Testis (tissue), 3 donors: ENCODE data around the gene FAM161B. TPM values are rescaled to one million over a fixed set of nuclear protein-coding genes. Genes with fewer than 3 reads are reported as not detected.

Experiments
- DNase-seq: peaks from one replicate; pipeline ENCODE4 v3.0.0-alpha.2; 2019
- H3K27ac ChIP-seq, 2 donors: fragments of 200-600 bp; sonication (generic); one replicate each; pipeline ENCODE4 v1.5.1; 2019
- H3K27me3 ChIP-seq: fragments of 200-600 bp; sonication (generic); one replicate; pipeline ENCODE4 v1.5.1; 2019
- H3K36me3 ChIP-seq: fragments of 200-600 bp; sonication (generic); one replicate; pipeline ENCODE4 v1.5.1; 2017; ENCODE audit warnings: low read depth; ENCODE audit errors: missing control alignments
- H3K4me1 ChIP-seq: fragments of 200-600 bp; sonication (generic); one replicate; pipeline ENCODE4 v1.5.1; 2019
- H3K4me3 ChIP-seq, 2 donors: fragments of 200-600 bp; sonication (generic); one replicate each; pipeline ENCODE4 v1.5.1; 2017 to 2019
- H3K9me3 ChIP-seq: fragments of 200-600 bp; sonication (generic); one replicate; pipeline ENCODE4 v1.5.1; 2017
- POLR2A ChIP-seq: fragments of 450-650 bp; IDR thresholded peaks from one replicate; pipeline ENCODE4 v1.6.1; 2017; ENCODE audit warnings: antibody characterized with exemption, mild to moderate bottlenecking, moderate library complexity
- WGBS, 2 donors: methylation state at CpG; one replicate each; pipeline ENCODE4 v1.1.5; 2018; 5-methylcytosine and 5-hydroxymethylcytosine counted together
- intact Hi-C: fragments of 100-400 bp; cut with DNase I; formaldehyde crosslinking; loops from one replicate; pipeline ENCODE4 v1.15.1; 2023; ENCODE audit warnings: low total_unique reads
- polyA plus RNA-seq: library from polyadenylated mRNA; stranded (reverse); fragments of 350-450 nt; fragmentation: Illumina TruSeq; extraction: RNeasy Lipid Tissue Mini Kit (QIAGEN cat#74804); gene quantifications from one replicate; pipeline ENCODE4 v1.2.3, GENCODE V29; 2014; ENCODE audit warnings: low read depth, low replicate concordance; ENCODE audit not compliant: insufficient read depth
- total RNA-seq, 2 donors: library from RNA; depleted of rRNA; stranded (reverse); fragments of >200 nt; gene quantifications; one replicate each; pipeline ENCODE4 v1.2.3, GENCODE V29; 2016
- TF ChIP-seq, protein P1 (sequence below), 3 experiments: fragments of 450-650 bp in 2 of 3; fragments of 200-600 bp in 1 of 3; sonication (generic) in 1 of 3; IDR thresholded peaks; one replicate each; pipeline ENCODE4 v1.5.1; 2016 to 2019; ENCODE audit warnings: antibody characterized with exemption in 3 of 3, mild to moderate bottlenecking in 2 of 3, moderate library complexity in 1 of 3

The FAM161B gene
- total and polyA plus RNA-seq, 3 donors from 2014 or later, result 15.0 to 26.0 (median 24.1) TPM

DNA sequence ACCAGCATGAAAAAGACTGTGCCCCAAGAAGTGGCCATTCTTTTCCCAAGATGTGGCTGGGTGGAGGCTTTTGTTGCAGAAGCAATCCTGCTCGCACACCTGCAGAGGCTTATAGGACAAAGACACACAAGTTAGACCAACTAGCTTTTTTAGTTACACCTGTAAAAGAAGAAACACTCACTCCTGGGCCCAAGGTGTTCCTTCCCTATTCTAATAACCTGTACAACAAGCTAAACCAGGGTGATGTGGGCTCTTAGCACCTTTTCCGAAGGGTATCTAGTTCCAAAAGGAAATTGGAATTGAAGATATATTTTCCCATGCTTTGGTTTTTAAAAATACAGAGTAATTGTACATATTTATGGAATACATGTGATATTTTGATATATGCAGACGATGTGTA is 38.2 kb upstream of the FAM161B start:
- Histone ChIP-seq H3K4me3 (no peak overlapping the region), H3K27ac (no peak overlapping the region), H3K9me3 (no peaks in the 10 kb centered on the region), H3K36me3 (no peaks in the 10 kb centered on the region), H3K27me3 (no peaks in the 10 kb centered on the region), H3K4me1 (no peaks in the 10 kb centered on the region)
- intact Hi-C loops, result no loop called here
- WGBS, 2 donors, result 92 to 94% methylated on average over 3 of the region's 3 CpGs
- no peak for DNase-seq
- TF ChIP-seq POLR2A, result no peak
- TF ChIP-seq, protein P1, sequence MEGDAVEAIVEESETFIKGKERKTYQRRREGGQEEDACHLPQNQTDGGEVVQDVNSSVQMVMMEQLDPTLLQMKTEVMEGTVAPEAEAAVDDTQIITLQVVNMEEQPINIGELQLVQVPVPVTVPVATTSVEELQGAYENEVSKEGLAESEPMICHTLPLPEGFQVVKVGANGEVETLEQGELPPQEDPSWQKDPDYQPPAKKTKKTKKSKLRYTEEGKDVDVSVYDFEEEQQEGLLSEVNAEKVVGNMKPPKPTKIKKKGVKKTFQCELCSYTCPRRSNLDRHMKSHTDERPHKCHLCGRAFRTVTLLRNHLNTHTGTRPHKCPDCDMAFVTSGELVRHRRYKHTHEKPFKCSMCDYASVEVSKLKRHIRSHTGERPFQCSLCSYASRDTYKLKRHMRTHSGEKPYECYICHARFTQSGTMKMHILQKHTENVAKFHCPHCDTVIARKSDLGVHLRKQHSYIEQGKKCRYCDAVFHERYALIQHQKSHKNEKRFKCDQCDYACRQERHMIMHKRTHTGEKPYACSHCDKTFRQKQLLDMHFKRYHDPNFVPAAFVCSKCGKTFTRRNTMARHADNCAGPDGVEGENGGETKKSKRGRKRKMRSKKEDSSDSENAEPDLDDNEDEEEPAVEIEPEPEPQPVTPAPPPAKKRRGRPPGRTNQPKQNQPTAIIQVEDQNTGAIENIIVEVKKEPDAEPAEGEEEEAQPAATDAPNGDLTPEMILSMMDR (IDR thresholded peaks at IDR 0.05), result no peak

DNA sequence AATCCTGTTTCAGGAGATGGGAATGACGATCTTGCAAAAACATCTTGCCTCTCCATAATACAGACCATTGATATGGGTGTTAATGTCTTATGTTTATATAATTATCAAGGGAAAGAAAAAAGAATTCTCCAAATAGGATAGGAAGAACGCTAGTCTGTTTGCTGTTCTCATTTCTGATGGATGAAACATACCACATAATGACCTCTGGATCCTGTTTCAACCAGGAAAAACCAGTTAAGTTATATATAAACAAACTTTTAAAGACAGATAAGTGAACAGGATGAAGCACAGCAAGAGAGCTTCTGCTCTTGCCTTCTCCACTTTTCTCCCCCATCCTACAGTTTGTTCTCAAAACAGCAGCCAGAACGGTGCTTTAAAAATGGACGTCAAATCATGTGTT is 28.0 kb upstream of the FAM161B start:
- WGBS, 2 donors, result 62 to 65% methylated on average over 4 of the region's 4 CpGs
- Histone ChIP-seq H3K4me3 (no peak overlapping the region), H3K27ac (no peak overlapping the region), H3K9me3 (no peaks in the 10 kb centered on the region), H3K4me1 (no peaks in the 10 kb centered on the region), H3K36me3 (no peaks in the 10 kb centered on the region), H3K27me3 (no peaks in the 10 kb centered on the region)
- intact Hi-C loops, result no loop called here
- no peak for DNase-seq
- TF ChIP-seq POLR2A, result no peak
- TF ChIP-seq, protein P1 (IDR thresholded peaks at IDR 0.05), result no peak

DNA sequence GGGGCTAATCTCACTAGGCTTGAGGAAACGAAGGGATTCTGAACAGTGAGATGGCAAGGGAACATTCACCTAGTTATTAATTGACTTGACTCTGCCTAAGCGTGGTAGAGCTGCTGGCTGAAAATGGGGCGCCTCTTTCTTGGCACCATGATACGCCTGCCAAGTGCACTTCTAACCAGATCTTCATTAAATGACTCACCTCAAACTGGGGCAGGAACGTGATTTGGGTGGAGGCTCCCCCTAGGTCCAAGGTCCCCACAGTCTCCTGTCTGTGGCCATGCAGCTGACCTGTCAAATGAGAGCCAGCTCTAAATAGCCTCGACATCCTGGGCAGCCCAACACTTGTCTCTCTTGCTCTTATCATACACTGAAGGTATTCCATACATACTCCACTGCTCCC is 26.2 kb upstream of the FAM161B start:
- no peak overlapping the region for H3K27ac ChIP-seq
- intact Hi-C loops, result no loop called here
- no peaks in the 10 kb centered on the region for H3K9me3 ChIP-seq
- no peak overlapping the region for H3K4me3 ChIP-seq
- no peaks in the 10 kb centered on the region for H3K27me3 ChIP-seq
- no peak for TF ChIP-seq POLR2A
- TF ChIP-seq, protein P1 (IDR thresholded peaks at IDR 0.05), result no peak
- H3K36me3 ChIP-seq, result no peaks in the 10 kb centered on the region
- 78 to 95% methylated on average over 6 of the region's 6 CpGs for WGBS, 2 donors
- no peaks in the 10 kb centered on the region for H3K4me1 ChIP-seq
- DNase-seq, result no peak

DNA sequence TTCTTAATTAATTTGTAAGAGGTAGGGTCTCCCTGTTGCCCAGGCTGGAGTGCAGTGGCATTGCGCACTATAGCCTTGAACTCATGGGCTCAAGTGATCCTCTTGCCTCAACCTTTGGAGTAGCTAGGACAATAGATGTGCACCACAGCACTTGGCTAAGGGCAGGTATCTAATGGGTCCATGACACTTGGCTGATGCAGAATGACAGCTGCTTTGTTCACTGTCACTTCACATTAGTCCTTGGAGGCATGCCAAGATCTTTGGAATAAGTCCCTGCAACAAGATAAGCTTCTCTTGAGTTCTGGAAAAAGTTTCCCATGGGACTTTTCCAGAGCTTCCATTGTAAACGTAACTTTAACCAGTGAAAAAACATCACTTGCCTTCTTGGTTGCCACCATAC is 23.6 kb upstream of the FAM161B start:
- TF ChIP-seq, protein P1 (IDR thresholded peaks at IDR 0.05), result no peak
- no peak for TF ChIP-seq POLR2A
- DNase-seq, result no peak
- WGBS, 2 donors, result 70 to 75% methylated on average over 2 of the region's 2 CpGs
- Histone ChIP-seq H3K9me3 (no peaks in the 10 kb centered on the region), H3K4me3 (no peak overlapping the region), H3K4me1 (no peaks in the 10 kb centered on the region), H3K27me3 (no peaks in the 10 kb centered on the region), H3K27ac (no peak overlapping the region), H3K36me3 (no peaks in the 10 kb centered on the region)
- intact Hi-C loops, result no loop called here

DNA sequence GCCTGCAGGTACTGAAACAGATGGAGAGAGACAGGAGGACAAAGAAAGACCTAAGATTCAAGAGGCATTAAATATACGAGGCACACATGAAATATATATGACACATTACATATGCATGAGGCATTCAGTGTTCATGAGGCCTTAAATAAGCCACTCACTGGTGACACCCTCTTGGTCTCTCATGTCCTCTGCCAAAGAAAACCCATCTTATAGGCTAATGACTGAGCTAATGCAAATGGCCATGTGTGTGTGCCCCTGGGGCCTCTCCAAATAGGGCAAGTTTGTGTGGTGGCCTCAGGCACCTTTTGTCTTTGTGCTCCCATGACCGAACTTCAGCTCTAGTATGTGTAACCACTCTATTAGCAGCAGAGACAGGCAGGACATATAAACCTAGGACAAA is 19.0 kb upstream of the FAM161B start:
- no peak for TF ChIP-seq POLR2A
- TF ChIP-seq, protein P1 (IDR thresholded peaks at IDR 0.05), result no peak
- H3K27me3 ChIP-seq, result no peaks in the 10 kb centered on the region
- no peak overlapping the region for H3K4me3 ChIP-seq
- no peaks in the 10 kb centered on the region for H3K36me3 ChIP-seq
- 93 to 97% methylated on average over 2 of the region's 2 CpGs for WGBS, 2 donors
- H3K9me3 ChIP-seq, result no peaks in the 10 kb centered on the region
- intact Hi-C loops, result no loop called here
- no peak for DNase-seq
- no peaks in the 10 kb centered on the region for H3K4me1 ChIP-seq
- no peak overlapping the region for H3K27ac ChIP-seq
